DND-41 (cell line): ENCODE measurements around the gene SYNJ2BP.

Experiments
- ATAC-seq: fragments of 200-7000 bp; cut with Tn5 transposase; 3 replicates; pipeline ENCODE4 v1.9.1; 2021; ENCODE audit warnings: low read depth; ENCODE audit not compliant: insufficient read depth
- DNase-seq: peaks from one replicate; pipeline ENCODE4 v3.0.0-alpha.2; 2020
- H2AFZ ChIP-seq: 2 replicates; pipeline ENCODE4 v1.6.0; 2012; ENCODE audit warnings: low read depth, low read length
- H3K27ac ChIP-seq: 2 replicates; pipeline ENCODE4 v1.5.1; 2012; ENCODE audit warnings: low read length, inconsistent platforms
- H3K27me3 ChIP-seq: fragments of 200-600 bp; sonication (generic); 2 replicates; pipeline ENCODE4 v1.6.0; 2012; ENCODE audit warnings: low read length, mild to moderate bottlenecking, inconsistent platforms; ENCODE audit not compliant: insufficient read depth, poor library complexity
- H3K36me3 ChIP-seq: 2 replicates; pipeline ENCODE4 v1.5.1; 2012; ENCODE audit warnings: low read length, inconsistent platforms; ENCODE audit not compliant: insufficient read depth
- H3K4me1 ChIP-seq: 2 replicates; pipeline ENCODE4 v1.5.1; 2012; ENCODE audit warnings: mild to moderate bottlenecking, low read length; ENCODE audit not compliant: insufficient read depth
- H3K4me2 ChIP-seq: 2 replicates; pipeline ENCODE4 v1.6.0; 2012; ENCODE audit warnings: mild to moderate bottlenecking, moderate library complexity, low read length, inconsistent platforms; ENCODE audit not compliant: insufficient read depth
- H3K4me3 ChIP-seq, 2 experiments: fragments of 200-600 bp in 1 of 2; shearing (Covaris generic) in 1 of 2; 2 replicates each; pipeline ENCODE4 v1.5.1; 2012 to 2016; ENCODE audit warnings: inconsistent platforms in 2 of 2, low read length in 2 of 2, mild to moderate bottlenecking in 2 of 2, low read depth in 1 of 2, moderate library complexity in 1 of 2
- H3K79me2 ChIP-seq: 2 replicates; pipeline ENCODE4 v1.6.0; 2012; ENCODE audit warnings: low read length, inconsistent platforms; ENCODE audit not compliant: insufficient read depth
- H3K9ac ChIP-seq: 2 replicates; pipeline ENCODE4 v1.6.0; 2012; ENCODE audit warnings: low read depth, mild to moderate bottlenecking, inconsistent platforms, low read length, moderate library complexity
- H3K9me3 ChIP-seq: 2 replicates; pipeline ENCODE4 v1.5.1; 2012; ENCODE audit warnings: low read length, moderate library complexity, mild to moderate bottlenecking, inconsistent platforms; ENCODE audit not compliant: insufficient read depth, severe bottlenecking
- H4K20me1 ChIP-seq: 2 replicates; pipeline ENCODE4 v1.6.0; 2012; ENCODE audit warnings: low read length; ENCODE audit not compliant: insufficient read depth
- CTCF ChIP-seq: IDR thresholded peaks from 2 replicates; pipeline ENCODE4 v1.5.1; 2012; ENCODE audit warnings: borderline replicate concordance, low read length, moderate library complexity, mild to moderate bottlenecking; ENCODE audit not compliant: poor library complexity, severe bottlenecking; ENCODE audit errors: extremely low read depth
- EZH2 ChIP-seq: IDR thresholded peaks from 3 replicates; pipeline ENCODE4 v1.6.1; 2012; ENCODE audit warnings: borderline replicate concordance, low read depth, mild to moderate bottlenecking, moderate library complexity, low read length, inconsistent platforms; ENCODE audit not compliant: severe bottlenecking

The SYNJ2BP gene, protein sequence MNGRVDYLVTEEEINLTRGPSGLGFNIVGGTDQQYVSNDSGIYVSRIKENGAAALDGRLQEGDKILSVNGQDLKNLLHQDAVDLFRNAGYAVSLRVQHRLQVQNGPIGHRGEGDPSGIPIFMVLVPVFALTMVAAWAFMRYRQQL

DNA sequence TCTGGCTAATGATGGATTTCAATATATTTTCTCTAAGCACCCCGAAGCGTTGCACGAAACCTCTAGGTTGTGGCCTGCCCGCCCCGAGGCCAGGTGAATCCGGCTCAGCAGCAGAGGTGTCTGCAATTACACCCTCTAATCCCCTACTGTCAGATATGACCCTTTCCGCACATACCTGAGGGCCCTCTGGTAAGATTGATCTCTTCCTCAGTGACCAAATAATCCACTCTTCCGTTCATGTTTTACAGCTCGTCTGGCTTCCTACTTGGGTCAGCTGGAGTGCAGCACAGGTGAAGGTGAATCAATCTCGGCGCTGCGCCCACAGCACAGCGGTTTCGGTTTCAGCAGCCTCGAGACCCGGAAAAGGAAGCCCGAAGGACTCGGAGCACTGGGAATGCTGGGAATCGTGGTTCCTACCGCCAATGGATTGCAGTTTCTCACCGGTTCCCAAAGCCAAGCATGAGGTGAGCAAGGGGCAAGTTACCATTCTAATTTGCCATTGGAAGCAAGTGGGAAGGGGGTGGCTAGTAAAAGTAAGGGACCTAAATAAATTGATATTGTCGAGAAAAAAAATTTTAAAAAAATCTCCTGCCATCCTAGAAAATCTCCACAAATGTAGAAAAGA, at the start of gene SYNJ2BP:
Gene SYNJ2BP, minus strand, starts transcription at position 366 of the 625 bp plus-strand sequence. Its CDS starts 127 bp downstream, at position 239.
- H3K9me3 ChIP-seq, result no peaks in the 10 kb centered on the region
- no peak for TF ChIP-seq CTCF
- TF ChIP-seq EZH2, result no peak
- peak within 1 kb of the TSS; percentile 68 for H3K9ac ChIP-seq
- peak within 1 kb of the TSS; percentile 97 for H2AFZ ChIP-seq
- H3K4me2 ChIP-seq, result peak within 1 kb of the TSS; percentile 91
- H4K20me1 ChIP-seq, result peaks cover 2% of the 10 kb centered on the region
- H3K27me3 ChIP-seq, result no peaks in the 10 kb centered on the region
- peaks cover 6% of the 10 kb centered on the region for H3K36me3 ChIP-seq
- H3K4me1 ChIP-seq, result peaks cover 33% of the 10 kb centered on the region
- peak; percentile 79 for DNase-seq
- H3K4me3 ChIP-seq, result peak within 1 kb of the TSS; percentile 87 to 93
- peak within 1 kb of the TSS; percentile 74 for H3K27ac ChIP-seq
- peaks cover 36% of the 10 kb centered on the region for H3K79me2 ChIP-seq
- ATAC-seq, result peak; percentile 96

- no peak overlapping the region for H3K4me2 ChIP-seq
- no peaks in the 10 kb centered on the region for H4K20me1 ChIP-seq
- H3K9me3 ChIP-seq, result no peaks in the 10 kb centered on the region
- no peak overlapping the region for H3K27ac ChIP-seq
- no peaks in the 10 kb centered on the region for H3K79me2 ChIP-seq
- ATAC-seq (no peak), DNase-seq (no peak)
- H3K4me1 ChIP-seq, result no peaks in the 10 kb centered on the region
- H3K9ac ChIP-seq, result no peak overlapping the region
- H2AFZ ChIP-seq, result no peak overlapping the region
- no peaks in the 10 kb centered on the region for H3K27me3 ChIP-seq
- no peak overlapping the region for H3K4me3 ChIP-seq
- no peaks in the 10 kb centered on the region for H3K36me3 ChIP-seq
- no peak for TF ChIP-seq CTCF
- no peak for TF ChIP-seq EZH2
These were observed 37.8 kb upstream of the SYNJ2BP start for GRCh38 chr14:70454731-70455130.

- no peak within 1 kb of the TSS for H3K4me3 ChIP-seq
- H3K9me3 ChIP-seq, result no peaks in the 10 kb centered on the region
- no peak within 1 kb of the TSS for H3K4me2 ChIP-seq
- no peaks in the 10 kb centered on the region for H3K79me2 ChIP-seq
- TF ChIP-seq EZH2, result no peak
- TF ChIP-seq CTCF, result no peak
- no peaks in the 10 kb centered on the region for H4K20me1 ChIP-seq
- H3K9ac ChIP-seq, result no peak within 1 kb of the TSS
- DNase-seq (no peak), ATAC-seq (no peak)
- no peaks in the 10 kb centered on the region for H3K4me1 ChIP-seq
- no peaks in the 10 kb centered on the region for H3K36me3 ChIP-seq
- H3K27me3 ChIP-seq, result no peaks in the 10 kb centered on the region
- H3K27ac ChIP-seq, result no peak within 1 kb of the TSS
- H2AFZ ChIP-seq, result no peak within 1 kb of the TSS
These were observed 35.0 kb upstream of the SYNJ2BP start, which contains the start of gene ADAM21 for GRCh38 chr14:70451874-70452273. ADAM21 (plus strand) TSS chr14:70452174; CDS start chr14:70457500, 5,326 bp downstream.
